GM12873 (cell line): ENCODE measurements around the gene PIAS3.

Source experiments
- CTCF ChIP-seq: IDR thresholded peaks from 2 replicates; pipeline ENCODE4 v1.5.1; 2012; ENCODE audit warnings: low read depth, mild to moderate bottlenecking, moderate library complexity, low read length, control low read depth; ENCODE audit not compliant: insufficient read depth; ENCODE audit errors: missing control alignments

PIAS3 gene

DNA sequence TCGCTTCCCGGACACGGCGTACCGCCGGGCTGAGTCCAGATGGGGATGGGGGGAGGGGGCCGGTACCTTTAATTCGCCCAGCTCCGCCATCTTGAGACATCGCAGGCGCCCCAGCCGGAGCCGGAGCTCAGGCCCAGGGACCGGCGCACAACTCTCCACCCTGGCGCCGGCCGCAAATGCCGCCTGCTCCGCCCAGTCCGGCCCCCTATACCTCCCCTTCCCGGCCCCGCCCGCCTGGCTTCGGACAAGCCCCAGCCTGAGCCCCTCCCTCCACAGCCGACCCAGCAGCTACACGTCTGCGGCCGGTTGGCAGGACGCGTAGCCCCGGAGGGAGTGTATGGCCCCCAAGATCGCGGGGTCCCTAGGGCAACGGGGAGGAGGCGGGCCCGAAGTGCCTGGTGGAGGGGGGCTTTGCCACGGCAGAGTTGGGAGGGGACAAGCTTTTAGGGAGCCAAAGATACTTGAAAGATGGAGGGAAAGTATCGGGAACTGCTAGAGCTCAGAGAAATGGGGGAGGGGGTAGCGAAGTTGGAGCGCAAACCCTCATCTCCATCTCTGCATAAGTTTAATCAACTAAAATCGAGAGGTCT is at the start of gene PIAS3:
TSS of gene PIAS3 (minus strand) at position 181 of the 590 bp plus-strand sequence. CDS start at position 90, 91 bp downstream.
- TF ChIP-seq CTCF = no peak

DNA sequence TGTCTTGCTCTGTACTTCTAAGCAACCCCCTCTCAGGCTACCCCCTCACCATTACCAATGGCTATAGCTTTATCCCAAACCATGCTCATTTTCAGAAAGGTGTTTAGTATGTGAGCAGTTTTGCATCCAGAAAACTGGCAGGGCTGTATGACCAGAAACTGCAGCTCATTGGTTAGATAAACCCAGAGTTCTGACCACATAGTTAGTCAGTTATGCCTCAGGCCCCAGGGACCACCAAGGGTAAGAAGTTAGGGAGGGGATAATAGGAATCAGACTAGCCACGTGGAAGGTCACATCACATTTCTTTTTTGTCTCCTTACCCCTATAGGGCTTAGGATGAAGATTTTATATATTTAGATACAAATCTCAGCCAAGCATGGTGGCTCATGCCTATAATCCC is 49.8 kb upstream of the PIAS3 start:
- no peak for TF ChIP-seq CTCF

DNA sequence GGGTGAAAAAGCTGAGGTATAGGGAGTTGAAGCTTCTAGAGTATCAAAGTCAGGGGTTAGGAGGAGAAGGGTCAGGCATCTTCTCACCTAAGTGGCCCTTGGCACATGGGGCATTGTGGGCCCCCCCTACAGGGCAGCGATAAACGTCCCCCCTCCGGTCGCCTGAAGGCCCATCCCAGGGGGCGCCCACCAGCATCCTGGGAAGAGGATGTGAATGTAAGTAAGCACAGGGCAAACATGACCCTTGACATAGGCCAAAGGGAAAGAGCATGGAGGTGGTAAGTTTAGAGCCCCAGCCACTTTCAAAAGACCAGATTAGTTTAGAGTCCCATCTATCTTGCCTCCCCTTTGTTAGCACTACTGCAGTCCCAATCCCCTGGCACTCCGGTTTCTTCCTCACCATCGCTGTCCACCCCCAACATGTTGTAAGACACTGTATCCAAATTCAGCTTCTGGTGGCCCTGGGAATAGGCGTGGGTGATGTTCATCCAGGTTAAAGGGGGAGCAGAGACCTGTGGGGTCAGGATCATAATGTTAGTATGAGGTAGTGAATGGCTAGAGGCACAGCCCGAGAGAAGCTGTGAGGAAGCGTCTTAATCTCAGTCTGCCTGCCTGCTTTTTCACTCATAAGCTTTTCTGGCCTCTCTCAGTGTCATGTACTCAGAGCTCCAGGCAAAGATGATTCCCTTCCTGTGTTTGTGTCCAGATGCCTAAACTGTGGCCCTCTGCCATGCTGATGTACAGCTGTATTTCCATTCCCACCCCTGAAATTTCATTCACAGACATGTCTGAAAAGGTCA is 48.3 kb upstream of the PIAS3 start:
- no peak for TF ChIP-seq CTCF

DNA sequence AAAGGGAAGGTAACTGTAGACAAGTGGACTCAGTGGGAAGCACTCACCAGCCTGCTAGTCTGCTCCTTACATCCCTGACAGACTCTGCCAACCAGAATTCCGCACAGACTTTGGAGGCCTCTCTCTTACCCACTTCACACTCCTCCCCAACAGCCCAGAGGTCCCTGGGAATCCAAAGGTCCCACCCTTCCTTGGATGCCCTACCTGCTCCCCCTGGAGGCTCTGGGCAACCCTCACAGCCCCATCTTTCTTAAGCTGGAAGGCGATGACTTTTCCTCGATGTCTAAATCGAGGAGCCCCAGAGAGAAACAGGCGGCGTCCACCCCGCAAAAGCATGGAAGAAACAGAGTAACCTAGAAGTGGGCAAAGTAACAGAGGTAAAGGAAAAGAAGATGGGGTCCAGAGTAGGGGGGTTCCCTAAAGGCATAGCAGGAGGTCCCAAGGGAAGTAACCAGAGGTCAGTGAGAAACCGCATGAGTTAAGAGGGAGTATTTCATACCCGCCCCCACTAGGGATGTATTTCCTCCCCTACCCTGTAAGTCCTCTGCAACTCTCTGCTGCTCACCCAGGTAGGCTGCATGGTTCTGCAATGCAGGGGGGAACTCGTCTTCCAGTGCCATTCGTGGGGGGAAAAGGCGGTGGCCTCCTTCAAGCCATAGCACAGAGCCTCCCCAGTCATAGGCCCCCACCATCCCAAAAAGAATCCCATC is 42.6 kb upstream of the PIAS3 start:
- TF ChIP-seq CTCF = no peak

DNA sequence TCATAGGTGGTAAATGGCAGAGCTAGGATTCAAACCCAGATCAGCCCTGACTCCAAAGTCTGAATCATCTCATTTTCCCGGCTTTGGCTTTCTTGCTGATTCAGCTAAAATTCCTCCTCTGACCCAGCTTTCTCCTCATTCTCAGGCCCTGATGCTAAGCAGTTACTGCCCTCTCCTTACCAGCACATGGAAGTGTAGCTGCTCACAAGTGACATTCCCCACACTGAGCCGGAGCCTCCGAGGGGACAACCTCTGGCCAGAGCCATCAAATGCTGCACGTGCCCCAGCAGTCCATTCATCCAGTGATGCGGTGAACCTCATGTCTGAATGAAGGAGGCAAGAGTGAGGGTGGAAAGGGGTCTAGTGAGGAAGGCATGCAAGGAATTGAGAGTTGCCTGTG is 39.9 kb upstream of the PIAS3 start:
- no peak for TF ChIP-seq CTCF

DNA sequence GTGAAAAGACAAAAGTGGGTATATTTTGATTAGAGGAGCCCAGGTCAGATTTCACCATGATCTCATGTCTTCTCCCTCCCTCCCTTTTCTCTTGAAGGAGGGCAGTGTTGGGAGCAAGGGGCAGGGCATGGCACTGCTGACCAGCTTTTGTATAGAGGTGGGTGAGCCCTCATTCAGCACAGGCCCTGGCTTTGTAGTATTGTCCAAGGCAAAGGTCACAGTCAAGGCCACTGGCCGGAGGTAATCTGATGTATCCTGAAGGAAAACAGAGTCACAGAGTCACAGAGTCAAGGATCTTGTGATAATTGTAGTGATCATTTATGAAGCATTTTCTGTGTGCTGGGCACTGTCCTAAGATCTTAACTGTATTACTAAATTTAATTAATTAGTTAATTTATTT is 39.1 kb upstream of the PIAS3 start:
- TF ChIP-seq CTCF = no peak

DNA sequence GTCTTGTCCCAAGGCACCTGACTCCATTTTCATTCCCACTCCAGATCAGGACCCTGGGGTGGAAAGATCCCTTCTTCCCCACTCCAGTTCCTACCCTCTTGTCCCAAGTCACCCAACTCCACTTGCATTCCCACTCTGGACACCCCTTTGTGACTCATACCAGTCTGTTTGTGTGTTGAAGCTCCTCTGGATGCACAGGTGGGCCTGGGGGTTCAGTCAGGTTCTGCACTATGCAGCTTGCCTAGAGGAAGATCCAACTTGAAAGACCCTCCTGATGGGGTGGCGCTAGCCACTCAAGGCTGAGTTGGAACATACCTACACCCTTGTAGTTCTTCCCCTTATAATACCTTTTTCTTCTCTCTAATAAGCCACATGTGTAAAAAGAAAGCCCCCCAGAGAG is 36.6 kb upstream of the PIAS3 start:
- no peak for TF ChIP-seq CTCF
